Amniotic epithelial cell (primary cell): Measurements from ENCODE around the gene NAP1L4.

Source experiments
- DNase-seq: peaks from one replicate; pipeline ENCODE4 v3.0.0-alpha.2; 2010; ENCODE audit warnings: low read depth

NAP1L4 gene

GRCh38 chr11:3010521-3011275 is 18.6 kb upstream of the NAP1L4 start:
- DNase-seq, result no peak

- DNase-seq, result no peak
Observed at GRCh38 chr11:3010004-3010403, 17.9 kb upstream of the NAP1L4 start.

GRCh38 chr11:3009481-3009880 is 17.4 kb upstream of the NAP1L4 start:
- DNase-seq, result no peak

GRCh38 chr11:3008746-3009336 is 16.7 kb upstream of the NAP1L4 start:
- DNase-seq, result no peak

DNA sequence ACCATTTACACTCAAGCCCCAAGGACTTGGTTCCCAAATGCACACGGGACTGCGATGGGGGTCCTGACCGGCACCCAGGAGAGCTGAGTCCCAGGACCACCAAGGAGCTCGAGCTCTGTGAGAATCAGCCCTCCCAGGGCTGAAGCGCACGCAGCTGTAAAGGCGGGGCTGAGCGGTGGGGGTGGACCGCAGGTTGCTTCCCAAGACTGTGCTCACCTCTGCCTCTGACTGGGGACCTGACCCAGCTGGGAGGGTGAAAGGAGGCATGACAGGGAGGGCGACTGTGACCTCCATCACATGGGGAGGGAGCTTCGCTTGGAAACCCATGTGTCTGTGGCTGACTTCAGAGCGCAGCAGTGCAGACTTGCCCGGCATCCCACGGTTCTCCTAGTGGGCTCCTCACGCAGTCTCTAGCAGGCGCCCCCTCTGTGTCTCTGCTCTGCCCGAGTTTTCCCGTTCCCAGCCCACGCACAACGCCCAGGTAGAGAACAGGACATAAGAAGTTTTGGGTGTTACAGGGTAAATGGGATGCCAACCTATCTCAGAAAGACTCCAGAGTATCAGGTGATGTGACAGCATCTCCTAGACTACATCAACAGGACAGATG is 15.4 kb upstream of the NAP1L4 start:
- no peak for DNase-seq

GRCh38 chr11:3006505-3007260 is 14.6 kb upstream of the NAP1L4 start:
- DNase-seq, result no peak

DNA sequence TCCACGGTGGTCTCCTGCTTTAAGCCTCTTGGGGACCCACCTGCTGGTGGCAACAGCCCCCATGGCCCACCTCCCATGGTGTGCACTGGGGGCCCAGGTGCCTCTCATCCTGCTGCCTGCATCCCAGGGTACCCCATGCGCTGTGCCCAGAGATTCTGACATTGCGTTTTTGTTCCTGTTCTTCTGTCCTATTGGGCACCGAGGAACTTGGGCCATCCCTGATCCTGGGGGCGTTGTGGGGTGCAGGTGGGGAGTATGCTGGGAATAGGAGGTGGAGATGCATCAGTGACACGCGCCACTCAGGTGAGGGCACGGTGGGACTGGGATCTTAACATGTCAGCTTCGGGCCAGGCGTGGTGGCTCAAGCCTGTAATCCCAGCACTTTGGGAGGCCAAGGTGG is 12.4 kb upstream of the NAP1L4 start:
- DNase-seq, result no peak

- no peak for DNase-seq
Observed at GRCh38 chr11:3003396-3004231, 11.5 kb upstream of the NAP1L4 start.

DNA sequence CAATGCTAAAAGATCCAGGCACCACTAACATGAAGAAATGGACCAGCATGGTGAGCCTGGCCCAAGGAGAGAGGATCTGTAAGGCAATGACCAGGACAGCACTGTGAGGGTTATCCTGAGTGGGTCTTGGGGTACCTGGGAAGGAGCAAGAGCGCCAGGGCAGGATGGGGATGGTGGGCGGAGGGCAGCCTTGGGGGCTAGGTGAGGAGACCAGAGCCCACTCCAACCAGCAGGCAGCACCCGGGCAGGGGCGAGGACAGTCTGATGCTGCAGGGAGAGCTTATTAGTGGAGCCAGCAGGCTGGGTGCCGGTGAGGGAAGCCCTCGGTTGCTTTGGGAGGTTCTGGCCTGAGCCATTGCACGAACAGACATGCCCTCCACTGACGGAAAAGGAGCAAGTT is 10.7 kb upstream of the NAP1L4 start:
- no peak for DNase-seq

DNA sequence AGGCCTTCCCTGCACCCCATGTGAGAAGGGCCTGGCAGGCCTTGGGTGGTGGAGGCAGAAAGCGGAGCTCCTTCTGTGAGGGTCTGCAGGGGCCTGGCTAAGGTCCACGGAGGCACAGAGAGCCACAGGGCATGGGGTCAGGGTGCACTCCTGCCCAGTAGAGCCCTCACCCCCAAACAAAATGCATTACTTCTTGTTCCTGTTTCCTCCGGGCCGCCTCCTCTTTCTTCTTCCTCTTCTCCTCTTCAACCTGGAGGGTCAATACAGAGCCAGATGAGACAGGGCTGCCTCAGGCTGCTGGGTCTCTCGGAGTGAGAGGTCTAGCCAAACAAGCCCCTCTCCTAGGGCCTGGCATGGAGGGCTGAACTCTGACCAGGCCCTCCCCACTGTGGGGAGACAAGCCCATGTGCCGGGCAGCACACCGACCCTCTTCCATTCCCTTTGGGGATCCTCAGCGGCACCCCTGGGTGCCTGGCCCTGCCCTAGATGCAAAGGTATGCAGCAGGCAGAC is 10.3 kb upstream of the NAP1L4 start:
- DNase-seq, result no peak

GRCh38 chr11:3001496-3001895 is 9.4 kb upstream of the NAP1L4 start:
- no peak for DNase-seq

DNA sequence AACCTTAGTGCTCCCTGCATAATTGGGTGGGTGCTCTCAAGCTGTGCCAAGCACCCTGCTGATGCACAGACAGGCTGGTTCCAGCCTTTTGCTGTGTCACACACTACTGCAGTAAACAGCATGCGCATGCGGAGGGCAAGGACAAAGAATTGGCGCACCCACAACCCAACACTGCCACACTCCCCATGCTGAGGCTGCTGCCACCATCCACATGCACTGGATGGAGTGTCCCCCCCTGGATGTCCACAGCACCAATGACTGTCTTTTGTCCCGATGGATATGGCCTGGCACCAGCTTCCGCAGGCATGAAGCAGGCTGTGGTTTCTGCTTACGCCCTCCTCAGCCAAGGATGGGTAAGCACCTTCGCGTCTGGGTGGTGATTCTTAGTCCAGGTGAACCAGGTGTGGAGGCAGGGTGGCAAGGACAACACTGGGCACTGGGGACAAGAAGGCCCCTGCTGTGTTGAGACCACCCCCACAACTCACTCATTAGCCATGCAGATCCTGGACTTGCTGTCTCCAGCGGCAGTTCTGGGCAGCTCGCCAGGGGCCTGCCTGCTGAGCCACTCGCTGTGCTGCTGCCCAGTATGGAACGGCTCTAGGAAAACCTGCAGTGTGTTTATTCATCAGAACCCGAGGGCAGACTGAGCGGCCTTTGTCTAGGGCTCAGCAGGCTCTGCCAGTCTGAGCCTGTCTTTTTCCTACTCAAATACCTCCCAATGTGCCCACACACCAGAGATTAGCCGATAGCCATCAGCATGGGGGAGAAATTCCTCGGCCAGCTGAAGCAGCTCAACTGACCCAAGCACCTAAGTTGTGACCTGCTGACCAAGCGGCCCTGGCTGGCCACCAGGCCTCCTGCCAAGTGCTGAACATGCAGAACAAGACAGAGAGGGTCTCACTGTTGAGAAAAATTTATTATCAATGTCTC is 8.2 kb upstream of the NAP1L4 start:
- peak; percentile 49 for DNase-seq

- DNase-seq, result no peak
Observed at GRCh38 chr11:2999464-2999998, 7.4 kb upstream of the NAP1L4 start.

DNA sequence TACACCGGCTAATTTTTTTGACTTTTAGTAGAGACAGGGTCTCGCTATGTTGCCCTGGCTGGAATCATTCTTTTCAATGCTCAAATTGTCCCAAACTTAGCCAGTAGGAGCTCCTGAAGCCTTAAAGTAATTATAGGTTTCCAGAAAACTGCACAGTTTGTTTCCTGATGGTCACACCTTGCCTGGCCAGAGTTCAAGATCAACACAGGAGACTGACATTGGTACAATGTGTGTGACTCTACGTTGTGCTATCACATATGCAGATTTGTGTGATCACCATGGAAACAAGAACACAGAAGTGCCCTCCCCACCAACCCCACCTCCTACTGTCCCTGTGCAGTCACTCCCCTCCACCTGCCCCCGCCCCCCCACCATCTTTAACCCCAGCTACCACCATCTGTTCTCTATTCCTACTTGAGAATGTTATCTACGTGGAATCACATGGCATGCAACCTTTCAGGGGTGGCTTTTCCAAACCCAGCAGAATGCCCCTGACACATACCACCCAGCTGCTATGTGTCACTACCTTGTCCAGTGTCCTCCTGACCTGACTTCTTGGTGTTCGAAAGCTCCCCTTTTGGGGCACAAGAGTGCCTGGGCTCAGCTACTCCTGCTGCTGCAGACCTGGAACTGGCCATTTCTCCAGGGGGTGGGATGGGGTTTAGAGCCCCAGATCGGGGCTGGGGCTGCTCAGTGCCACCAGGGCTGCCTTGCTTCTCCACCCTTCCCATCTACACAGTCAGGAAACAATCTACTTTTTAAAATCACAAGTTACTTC is 6.1 kb upstream of the NAP1L4 start:
- no peak for DNase-seq

DNA sequence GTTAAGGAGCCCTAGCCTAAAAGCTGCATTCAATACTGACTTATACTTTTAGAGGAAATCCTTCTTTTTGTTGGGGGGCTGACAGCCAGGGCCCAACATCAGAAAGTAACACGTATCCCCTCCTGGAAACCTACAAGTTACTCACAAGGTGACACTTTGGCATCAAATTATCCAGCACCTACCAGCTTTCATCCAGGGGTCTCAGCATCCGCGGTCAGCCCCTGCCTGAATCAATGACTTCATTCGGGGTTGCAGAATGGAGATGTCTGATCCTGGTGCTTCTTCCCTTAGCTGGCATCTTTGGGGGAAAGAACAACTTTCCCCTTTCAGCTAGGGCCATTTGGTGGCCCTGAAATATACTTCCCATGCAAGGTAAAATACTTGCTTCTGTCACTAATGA is 5.3 kb upstream of the NAP1L4 start:
- no peak for DNase-seq

DNA sequence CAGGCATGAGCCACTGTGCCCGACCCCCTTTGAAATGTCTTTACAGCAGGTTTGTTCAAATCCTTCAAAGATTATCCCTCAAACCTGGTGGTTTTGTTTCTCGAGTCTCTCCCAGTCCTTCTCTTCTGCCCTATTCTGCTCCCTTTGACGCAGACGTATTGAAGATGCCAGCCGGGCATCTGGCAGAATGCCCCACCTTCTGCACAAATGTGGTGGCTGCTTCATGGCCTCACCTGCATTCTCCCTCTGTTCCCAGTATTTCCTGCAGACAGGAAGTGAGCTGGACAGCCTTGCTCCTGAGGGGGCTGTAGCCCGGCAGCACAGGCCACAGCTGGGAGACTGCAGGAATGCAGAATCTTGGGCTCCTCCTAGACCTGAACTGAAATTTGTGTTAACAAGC is 4.8 kb upstream of the NAP1L4 start:
- DNase-seq, result no peak

DNA sequence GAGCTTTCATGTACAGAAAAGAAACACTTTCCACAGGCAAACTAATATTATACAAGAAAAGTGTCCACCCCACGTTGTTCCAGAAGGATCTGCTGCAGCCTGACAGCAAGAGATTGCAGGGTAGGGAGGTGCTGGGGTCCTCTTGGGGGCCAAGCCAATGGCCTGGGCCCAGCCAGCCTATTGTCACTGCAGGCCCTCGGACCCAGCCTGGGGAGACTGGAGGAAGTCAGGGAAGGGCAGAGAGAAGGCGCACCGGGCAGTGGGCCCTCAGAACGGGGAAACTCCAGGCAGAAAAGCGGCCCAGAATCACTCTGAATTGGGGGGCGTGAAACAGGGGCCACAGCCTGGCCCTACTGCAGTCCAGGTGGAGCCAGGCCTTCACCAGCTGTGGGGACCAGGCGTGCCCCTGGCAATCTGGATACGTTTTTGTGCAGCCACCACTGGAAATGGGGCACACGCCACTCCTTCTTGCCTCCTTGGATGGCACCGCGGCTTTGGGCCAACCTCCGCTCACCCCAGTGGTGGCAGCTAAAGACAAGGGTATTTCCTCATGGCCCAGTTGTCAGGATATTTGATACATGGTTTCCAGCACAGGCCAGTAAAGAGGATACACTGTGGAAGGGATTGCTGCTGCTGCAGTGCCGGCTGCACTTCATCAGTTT is 3.9 kb upstream of the NAP1L4 start:
- DNase-seq, result no peak

DNA sequence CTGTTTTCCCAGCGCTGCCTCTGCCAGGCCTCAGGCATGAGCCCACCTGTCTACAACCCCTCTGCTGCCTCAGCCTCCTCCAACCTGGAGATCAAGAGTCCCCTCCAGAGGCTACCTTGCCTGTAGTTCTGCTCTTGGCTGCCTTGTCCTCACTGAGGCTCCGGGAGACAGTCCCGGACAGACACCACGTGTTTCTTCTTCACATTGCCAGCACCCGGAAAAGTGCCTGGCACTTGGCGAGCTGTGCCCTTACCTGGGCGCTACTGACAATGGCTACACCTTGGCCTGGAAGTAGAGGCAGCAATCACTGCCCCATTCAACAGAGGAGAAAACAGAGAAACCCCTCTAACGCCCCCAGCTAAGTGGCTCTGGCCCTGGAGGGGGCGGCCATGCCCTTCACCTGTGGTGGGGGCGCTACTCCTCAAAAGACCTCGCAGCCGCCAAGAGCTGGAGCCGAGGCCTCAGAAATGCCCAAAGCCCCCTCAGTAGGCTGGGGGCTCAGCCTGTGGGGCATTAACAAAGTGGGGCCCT is 3.0 kb upstream of the NAP1L4 start:
- no peak for DNase-seq

GRCh38 chr11:2994336-2994730 is 2.2 kb upstream of the NAP1L4 start:
- no peak for DNase-seq
